Left cardiac atrium (tissue), 4 donors: ENCODE results near the gene BARD1. TPM values are rescaled to one million over a fixed set of nuclear protein-coding genes. Genes with fewer than 3 reads are reported as not detected.
"Not testable (repeated sequence)": the region's sequence is repeated elsewhere in the genome, so short reads cannot be mapped to it uniquely, and the experiment has no call there.

ENCODE experiments used
- ATAC-seq, 2 donors: fragments of 200-7000 bp; cut with Tn5 transposase; one replicate each; pipeline ENCODE4 v1.9.1; 2020; ENCODE audit warnings: mild to moderate bottlenecking in 2 of 2, moderate library complexity in 2 of 2
- DNase-seq: peaks from one replicate; pipeline ENCODE4 v3.0.0-alpha.2; 2020
- intact Hi-C, 2 donors: fragments of 100-400 bp; cut with DNase I; formaldehyde crosslinking; loops; one replicate each; pipeline versions ENCODE4 v1.14.1 to v1.15.1; 2022 to 2023
- total RNA-seq, 2 donors: library from RNA; stranded (reverse); fragmentation: NEBNext Ultra II Directional; extraction: Animal tissue kit (Norgen Biotek cat#: 25700); gene quantifications; one replicate each; pipeline ENCODE4 v1.2.1, GENCODE V29; 2021
- donor health status: DM: no; HTN: yes; CAD: no.
- donor health status: DM: no; HTN: yes; CAD: no; lungs with severe emphysema.
- donor health status: DM: yes; HTN: yes; CAD: no.
- donor health status: Dilated cardiomyopathy.

The BARD1 gene
- total RNA-seq, 2 donors from 2014 or later: 11.7 to 15.3 TPM

- ATAC-seq (no peak), DNase-seq (no peak)
- intact Hi-C loops: no loop called here
These were observed 112.8 kb downstream of the BARD1 start for GRCh38 chr2:214696681-214697080.

GRCh38 chr2:214695789-214696188 lies 113.7 kb downstream of the BARD1 start:
- no peak for DNase-seq
- ATAC-seq: no peak
- intact Hi-C loops: no loop called here

DNA sequence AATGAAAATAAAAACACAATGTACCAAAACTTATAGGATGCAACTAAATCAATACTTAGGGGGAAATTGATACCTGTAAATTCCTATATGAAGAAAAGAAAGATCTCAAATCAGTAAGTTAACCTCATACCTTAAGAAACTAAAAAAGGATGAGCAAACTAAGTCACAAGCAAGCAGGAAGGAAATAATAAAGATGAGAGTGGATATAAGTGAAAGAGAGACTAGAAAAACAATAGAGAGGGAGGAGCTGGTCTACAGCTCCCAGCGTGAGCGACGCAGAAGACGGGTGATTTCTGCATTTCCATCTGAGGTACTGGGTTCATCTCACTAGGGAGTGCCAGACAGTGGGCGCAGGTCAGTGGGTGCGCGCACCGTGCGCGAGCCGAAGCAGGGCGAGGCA lies 125.9 kb downstream of the BARD1 start:
- intact Hi-C loops, DNase-seq, ATAC-seq: not testable (repeated sequence)

- intact Hi-C loops: no loop called here
- no peak for ATAC-seq
- DNase-seq: no peak
These were observed 129.7 kb downstream of the BARD1 start for GRCh38 chr2:214679736-214680135.

GRCh38 chr2:214676421-214677089 lies 132.9 kb downstream of the BARD1 start:
- no peak for DNase-seq
- ATAC-seq: no peak
- intact Hi-C loops: no loop called here
